Parathyroid adenoma (tissue), 2 donors: ENCODE measurements around the gene MMP7.

Experiments
- H2AFZ ChIP-seq: fragments of 300-600 bp; sonication (generic); one replicate; pipeline ENCODE4 v1.7.0; 2017; ENCODE audit warnings: antibody characterized with exemption, mild to moderate bottlenecking
- H3K27ac ChIP-seq: fragments of 300-600 bp; sonication (generic); one replicate; pipeline ENCODE4 v1.7.0; 2017
- H3K27me3 ChIP-seq: fragments of 300-600 bp; sonication (generic); one replicate; pipeline ENCODE4 v1.7.0; 2017; ENCODE audit warnings: low read length; ENCODE audit not compliant: control insufficient read depth, insufficient read depth
- H3K36me3 ChIP-seq: fragments of 300-600 bp; sonication (generic); one replicate; pipeline ENCODE4 v1.7.0; 2017; ENCODE audit warnings: low read length; ENCODE audit not compliant: control insufficient read depth, insufficient read depth
- H3K4me1 ChIP-seq: fragments of 300-600 bp; sonication (generic); one replicate; pipeline ENCODE4 v1.7.0; 2017; ENCODE audit warnings: control low read depth
- H3K4me2 ChIP-seq: fragments of 300-600 bp; sonication (generic); one replicate; pipeline ENCODE4 v1.7.0; 2017; ENCODE audit warnings: low read length
- H3K4me3 ChIP-seq: fragments of 300-600 bp; sonication (generic); one replicate; pipeline ENCODE4 v1.7.0; 2017; ENCODE audit warnings: low read depth, low read length
- H3K79me2 ChIP-seq: fragments of 300-600 bp; sonication (generic); one replicate; pipeline ENCODE4 v1.7.0; 2017; ENCODE audit warnings: control low read depth
- H3K9ac ChIP-seq: fragments of 300-600 bp; sonication (generic); one replicate; pipeline ENCODE4 v1.7.0; 2017; ENCODE audit warnings: mild to moderate bottlenecking
- H3K9me3 ChIP-seq: fragments of 300-600 bp; sonication (generic); one replicate; pipeline ENCODE4 v1.7.0; 2017; ENCODE audit warnings: low read length; ENCODE audit not compliant: control insufficient read depth
- TF ChIP-seq, protein P1 (sequence below): fragments of 300-600 bp; sonication (generic); IDR thresholded peaks from one replicate; pipeline ENCODE4 v1.7.0; 2017; ENCODE audit warnings: antibody characterized with exemption, mild to moderate bottlenecking
- donor health status: primary hyperparathyroidism.

MMP7 gene

DNA sequence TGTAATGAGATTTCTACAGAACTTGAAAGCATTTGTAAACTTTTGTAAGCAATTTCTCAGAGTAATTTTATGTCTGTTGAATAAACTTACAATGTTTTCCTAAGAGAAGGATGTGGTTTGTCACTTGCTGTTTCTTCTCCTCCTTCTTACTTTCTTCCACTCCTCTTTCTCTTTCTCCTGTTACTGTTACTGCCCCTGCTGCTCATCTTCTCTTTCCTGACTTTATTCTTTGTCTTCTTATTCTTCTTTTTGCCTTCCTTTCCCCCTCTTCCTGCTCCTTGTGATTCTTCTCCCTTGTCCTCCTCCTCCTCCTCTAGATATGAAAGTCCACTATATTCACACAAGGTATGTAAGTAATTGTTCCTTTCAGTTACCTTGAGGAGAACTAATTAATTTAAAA lies 31.1 kb upstream of the MMP7 start:
- Histone ChIP-seq H3K27ac (no peak overlapping the region), H3K9me3 (no peaks in the 10 kb centered on the region)

DNA sequence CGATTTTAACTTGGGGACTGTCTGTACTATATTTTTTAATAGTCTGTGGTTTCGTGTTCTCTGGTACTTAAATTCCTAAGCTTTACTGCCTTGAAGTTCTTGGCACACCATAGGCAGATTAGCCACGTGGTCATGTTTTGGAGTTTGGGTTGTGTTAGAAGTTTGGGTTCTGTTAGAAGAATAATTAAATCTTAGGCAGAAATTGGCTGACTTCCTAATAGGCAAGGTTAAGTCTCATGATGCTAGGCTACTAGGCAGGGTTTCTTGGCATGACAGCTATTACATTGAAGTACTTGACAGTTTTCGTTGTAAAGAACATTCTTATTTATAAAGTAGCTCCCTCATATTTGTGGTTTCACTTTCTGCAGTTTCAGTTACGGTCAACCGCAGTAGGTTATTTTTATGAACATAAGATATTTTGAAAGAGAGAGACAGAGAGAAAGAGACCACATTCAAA lies 30.0 kb upstream of the MMP7 start:
- Histone ChIP-seq H3K4me2 (no peak overlapping the region), H3K79me2 (no peaks in the 10 kb centered on the region), H3K4me1 (no peaks in the 10 kb centered on the region), H3K9ac (no peak overlapping the region), H3K27ac (no peak overlapping the region), H3K27me3 (no peaks in the 10 kb centered on the region), H3K4me3 (no peak overlapping the region), H3K36me3 (no peaks in the 10 kb centered on the region), H2AFZ (no peak overlapping the region), H3K9me3 (no peaks in the 10 kb centered on the region)
- TF ChIP-seq, protein P1, sequence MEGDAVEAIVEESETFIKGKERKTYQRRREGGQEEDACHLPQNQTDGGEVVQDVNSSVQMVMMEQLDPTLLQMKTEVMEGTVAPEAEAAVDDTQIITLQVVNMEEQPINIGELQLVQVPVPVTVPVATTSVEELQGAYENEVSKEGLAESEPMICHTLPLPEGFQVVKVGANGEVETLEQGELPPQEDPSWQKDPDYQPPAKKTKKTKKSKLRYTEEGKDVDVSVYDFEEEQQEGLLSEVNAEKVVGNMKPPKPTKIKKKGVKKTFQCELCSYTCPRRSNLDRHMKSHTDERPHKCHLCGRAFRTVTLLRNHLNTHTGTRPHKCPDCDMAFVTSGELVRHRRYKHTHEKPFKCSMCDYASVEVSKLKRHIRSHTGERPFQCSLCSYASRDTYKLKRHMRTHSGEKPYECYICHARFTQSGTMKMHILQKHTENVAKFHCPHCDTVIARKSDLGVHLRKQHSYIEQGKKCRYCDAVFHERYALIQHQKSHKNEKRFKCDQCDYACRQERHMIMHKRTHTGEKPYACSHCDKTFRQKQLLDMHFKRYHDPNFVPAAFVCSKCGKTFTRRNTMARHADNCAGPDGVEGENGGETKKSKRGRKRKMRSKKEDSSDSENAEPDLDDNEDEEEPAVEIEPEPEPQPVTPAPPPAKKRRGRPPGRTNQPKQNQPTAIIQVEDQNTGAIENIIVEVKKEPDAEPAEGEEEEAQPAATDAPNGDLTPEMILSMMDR = no peak

More for the DNA sequence above, 31.1 kb upstream of the MMP7 start:
- Histone ChIP-seq H3K4me2 (no peak overlapping the region), H3K36me3 (no peaks in the 10 kb centered on the region), H3K27me3 (no peaks in the 10 kb centered on the region), H3K4me3 (no peak overlapping the region), H2AFZ (no peak overlapping the region), H3K4me1 (no peaks in the 10 kb centered on the region), H3K79me2 (no peaks in the 10 kb centered on the region), H3K9ac (no peak overlapping the region)
- TF ChIP-seq, protein P1 = no peak

DNA sequence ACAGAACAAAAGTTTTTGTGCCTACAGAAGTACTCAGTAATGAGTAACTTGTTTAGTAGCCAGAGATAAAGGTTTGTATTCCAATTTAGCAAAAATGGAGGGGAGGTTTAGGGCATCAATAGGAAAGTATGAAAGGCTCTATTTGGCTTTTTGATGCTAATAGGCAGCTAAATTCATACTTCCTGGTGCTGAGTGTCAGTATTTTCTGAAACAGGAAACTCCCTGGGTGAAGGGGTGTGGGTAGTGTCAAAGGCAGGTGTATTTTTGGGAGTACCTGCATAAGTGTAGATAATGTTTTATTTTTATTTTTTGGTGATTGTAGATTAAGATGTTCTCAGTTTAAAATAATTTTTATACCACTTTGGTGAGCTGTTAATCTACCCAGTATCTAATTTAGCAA lies 29.3 kb upstream of the MMP7 start:
- Histone ChIP-seq H3K4me3 (no peak overlapping the region), H3K27ac (no peak overlapping the region)

DNA sequence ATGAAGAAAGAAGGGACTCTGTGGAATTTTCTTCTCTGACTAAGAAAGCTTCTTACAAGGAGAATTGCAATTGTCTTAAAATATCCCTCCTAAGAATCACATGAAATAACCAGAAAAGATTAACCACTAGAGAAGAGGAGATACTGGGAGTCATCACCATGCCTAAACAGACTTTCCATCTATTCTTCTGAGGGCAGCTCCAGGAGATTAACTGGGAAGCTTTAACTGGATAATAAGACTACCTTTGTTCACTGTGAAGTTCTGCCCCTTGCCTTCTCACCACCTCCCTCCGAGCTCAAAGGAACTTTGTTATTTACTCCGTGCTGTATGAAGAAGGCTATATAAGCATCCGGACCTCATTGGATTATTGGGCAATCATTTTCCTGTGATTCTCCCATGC lies 24.5 kb upstream of the MMP7 start:
- H3K79me2 ChIP-seq = no peaks in the 10 kb centered on the region
- no peak overlapping the region for H3K4me2 ChIP-seq
- no peak overlapping the region for H3K27ac ChIP-seq
- no peak overlapping the region for H2AFZ ChIP-seq
- H3K4me3 ChIP-seq = no peak overlapping the region
- no peak overlapping the region for H3K9ac ChIP-seq
- TF ChIP-seq, protein P1 = no peak
- H3K36me3 ChIP-seq = no peaks in the 10 kb centered on the region
- no peaks in the 10 kb centered on the region for H3K4me1 ChIP-seq
- no peaks in the 10 kb centered on the region for H3K27me3 ChIP-seq
- no peaks in the 10 kb centered on the region for H3K9me3 ChIP-seq

More for the DNA sequence above, 29.3 kb upstream of the MMP7 start:
- H3K9ac ChIP-seq = no peak overlapping the region
- no peaks in the 10 kb centered on the region for H3K79me2 ChIP-seq
- H3K4me1 ChIP-seq = no peaks in the 10 kb centered on the region
- no peak overlapping the region for H2AFZ ChIP-seq
- TF ChIP-seq, protein P1 = no peak
- no peaks in the 10 kb centered on the region for H3K36me3 ChIP-seq
- no peak overlapping the region for H3K4me2 ChIP-seq
- H3K27me3 ChIP-seq = no peaks in the 10 kb centered on the region
- no peaks in the 10 kb centered on the region for H3K9me3 ChIP-seq

DNA sequence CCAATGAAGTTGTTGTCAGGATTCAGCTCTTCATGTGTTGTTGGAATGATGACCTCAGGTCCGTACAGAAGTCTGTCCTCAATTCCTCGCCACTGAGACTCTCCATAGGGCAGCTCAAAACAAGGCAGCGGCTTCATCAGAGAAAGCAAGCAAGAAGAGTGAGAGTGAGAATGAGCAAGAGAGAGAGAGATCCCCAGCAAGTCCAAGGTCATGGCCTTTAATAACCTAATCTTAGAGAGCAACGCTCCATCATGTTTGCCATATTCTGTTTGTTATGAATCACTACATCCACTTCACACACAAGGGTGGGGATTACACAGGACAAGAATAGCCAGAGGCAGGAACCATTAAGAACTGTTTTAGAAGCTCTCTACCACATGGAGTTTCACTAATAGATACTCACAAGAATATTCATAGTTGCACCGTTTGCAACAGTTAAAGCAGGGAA lies 23.3 kb upstream of the MMP7 start:
- no peaks in the 10 kb centered on the region for H3K4me1 ChIP-seq
- H3K4me3 ChIP-seq = no peak overlapping the region
- no peak overlapping the region for H3K9ac ChIP-seq
- no peak overlapping the region for H3K4me2 ChIP-seq
- no peak overlapping the region for H2AFZ ChIP-seq
- no peaks in the 10 kb centered on the region for H3K27me3 ChIP-seq
- H3K27ac ChIP-seq = no peak overlapping the region
- H3K79me2 ChIP-seq = no peaks in the 10 kb centered on the region
- TF ChIP-seq, protein P1 = no peak
- H3K9me3 ChIP-seq = no peaks in the 10 kb centered on the region
- no peaks in the 10 kb centered on the region for H3K36me3 ChIP-seq
